HepG2 (cell line): ENCODE results near the gene CIB2. TPM values are rescaled to one million over a fixed set of nuclear protein-coding genes. Genes with fewer than 3 reads are reported as not detected.

Source experiments
- CBX5 ChIP-seq: sonication (generic); formaldehyde crosslinking; IDR thresholded peaks from 2 replicates; pipeline ENCODE4 v1.4.0; 2020; ENCODE audit warnings: missing genetic modification reagents, borderline replicate concordance
- CENPT ChIP-seq: sonication (generic); formaldehyde crosslinking; IDR thresholded peaks from 2 replicates; pipeline ENCODE4 v1.8.0; 2022; ENCODE audit warnings: low read depth, mild to moderate bottlenecking, moderate library complexity, missing genetic modification reagents
- CSRNP2 ChIP-seq: sonication (generic); formaldehyde crosslinking; conservative IDR thresholded peaks from 2 replicates; pipeline ENCODE4 v1.8.0; 2022; ENCODE audit warnings: low read depth, missing genetic modification reagents
- DMAP1 ChIP-seq: IDR thresholded peaks from 2 replicates; pipeline ENCODE4 v1.6.1; 2016
- FOSL2 ChIP-seq: sonication (generic); formaldehyde crosslinking; IDR thresholded peaks from 2 replicates; pipeline ENCODE4 v1.4.0; 2020; ENCODE audit warnings: missing genetic modification reagents
- HNF4G ChIP-seq, 2 experiments: sonication (generic) in 1 of 2; formaldehyde crosslinking in 1 of 2; IDR thresholded peaks; 2 replicates each; pipeline versions ENCODE4 v1.4.0 to v1.6.1; 2011 to 2020; ENCODE audit warnings: borderline replicate concordance in 2 of 2, low read depth in 2 of 2, mild to moderate bottlenecking in 2 of 2, low read length in 1 of 2, missing genetic modification reagents in 1 of 2, moderate library complexity in 1 of 2
- MBD4 ChIP-seq: IDR thresholded peaks from 2 replicates; pipeline ENCODE4 v1.6.1; 2012; ENCODE audit warnings: low read length, inconsistent platforms, borderline replicate concordance
- PAXIP1 ChIP-seq: sonication (generic); formaldehyde crosslinking; conservative IDR thresholded peaks from 2 replicates; pipeline ENCODE4 v1.4.0; 2020; ENCODE audit warnings: mild to moderate bottlenecking, missing genetic modification reagents, moderate library complexity
- PHF5A ChIP-seq: IDR thresholded peaks from one replicate; pipeline ENCODE4 v1.6.1; 2018; ENCODE audit warnings: low read depth, missing genetic modification reagents; ENCODE audit not compliant: unreplicated experiment
- REST ChIP-seq, 2 experiments: IDR thresholded peaks; 2 replicates each; pipeline ENCODE4 v1.6.1; 2011 to 2012; ENCODE audit warnings: low read length in 2 of 2, borderline replicate concordance in 1 of 2, low read depth in 1 of 2, mild to moderate bottlenecking in 1 of 2, moderate library complexity in 1 of 2
- ZNF234 ChIP-seq: sonication (generic); formaldehyde crosslinking; conservative IDR thresholded peaks from 2 replicates; pipeline ENCODE4 v1.5.1; 2020; ENCODE audit warnings: mild to moderate bottlenecking, missing genetic modification reagents
- ZNF432 ChIP-seq: sonication (generic); formaldehyde crosslinking; IDR thresholded peaks from 2 replicates; pipeline ENCODE4 v1.5.0; 2020; ENCODE audit warnings: missing genetic modification reagents, mild to moderate bottlenecking, borderline replicate concordance
- ZNF616 ChIP-seq: sonication (generic); formaldehyde crosslinking; IDR thresholded peaks from 2 replicates; pipeline ENCODE4 v1.5.0; 2020; ENCODE audit warnings: low read depth, mild to moderate bottlenecking, missing genetic modification reagents
- ZNF788 ChIP-seq: sonication (generic); formaldehyde crosslinking; IDR thresholded peaks from 2 replicates; pipeline ENCODE4 v1.5.0; 2020; ENCODE audit warnings: mild to moderate bottlenecking, missing genetic modification reagents, borderline replicate concordance
- polyA plus RNA-seq, 8 experiments: library from polyadenylated mRNA; depleted of rRNA in 3 of 8; stranded (reverse) in 7 of 8; unstranded in 1 of 8; fragments of >200 nt; fragmentation: Illumina TruSeq in 4 of 8; extraction: Trizol in 4 of 8; gene quantifications; 2 replicates each; pipeline versions ENCODE4 v1.2.1 to v1.2.3, GENCODE V29; 2011 to 2016; ENCODE audit warnings: low read depth in 4 of 8, missing spikeins in 1 of 8, mixed read lengths in 1 of 8; ENCODE audit not compliant: insufficient read depth in 1 of 8
- total RNA-seq, 5 experiments: library from RNA; depleted of rRNA; stranded (reverse); fragments of >200 nt; fragmentation: Illumina TruSeq; extraction: Trizol; gene quantifications; 2 replicates each; pipeline ENCODE4 v1.2.3, GENCODE V29; 2016; ENCODE audit warnings: low read depth in 1 of 5
- TF ChIP-seq, protein P1 (sequence below): sonication (generic); formaldehyde crosslinking; IDR thresholded peaks from 2 replicates; pipeline ENCODE4 v1.5.0; 2020; ENCODE audit warnings: mild to moderate bottlenecking, missing genetic modification reagents

CIB2 gene
- total and polyA plus RNA-seq, 2 of the 13 experiments (the other 11 are each of a cell fraction or from before 2014, with no cell fraction given), result 1.4 to 1.5 TPM

DNA sequence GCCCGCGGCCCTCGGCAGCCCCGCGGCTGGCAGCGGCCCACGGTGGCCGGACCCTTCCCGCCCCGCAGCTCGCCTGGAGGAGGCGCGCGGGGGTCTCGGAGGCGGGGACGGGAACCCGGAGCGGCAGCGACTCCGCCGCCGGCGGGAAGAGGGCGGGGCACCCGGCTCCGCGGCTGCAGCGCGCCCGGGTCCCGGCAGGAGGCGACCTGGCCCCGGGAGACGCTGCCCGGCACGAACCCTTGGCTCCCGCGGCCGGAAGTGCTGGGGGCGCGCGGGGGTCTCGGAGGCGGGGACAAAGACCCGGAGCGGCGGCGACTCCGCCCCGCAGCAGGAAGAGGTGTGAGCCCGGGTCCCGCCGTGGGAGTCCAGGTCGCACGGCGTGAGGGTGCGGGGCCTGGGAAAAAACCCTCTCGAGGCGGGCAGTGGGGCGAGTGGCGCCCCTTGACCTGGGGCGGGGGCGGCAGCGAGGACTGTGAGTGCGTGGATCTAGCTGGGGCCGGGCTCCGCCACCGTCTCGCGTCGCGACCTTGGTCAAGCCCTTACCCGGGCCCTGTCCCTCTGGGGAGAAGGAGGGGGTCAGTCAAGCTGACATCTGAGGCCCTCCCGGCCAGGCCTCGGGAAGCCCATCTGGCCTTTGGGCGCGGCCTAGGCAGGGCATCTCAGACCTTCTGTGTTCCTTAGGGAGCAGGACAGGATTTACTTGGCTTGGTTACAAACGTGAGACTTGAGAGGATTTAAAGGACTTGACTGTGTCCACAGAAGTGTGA, at the start of gene CIB2 (continued):
- TF ChIP-seq ZNF788 (CRISPR knock-in tag), result peak; percentile 52; the same call in 1 of the 2 replicates
- TF ChIP-seq MBD4, result no peak
- TF ChIP-seq FOSL2 (CRISPR knock-in tag), result no peak
- no peak for TF ChIP-seq CBX5 (CRISPR knock-in tag)
- TF ChIP-seq HNF4G (IDR thresholded peaks at IDR 0.05; ENCODE audit: borderline replicate concordance, low read depth, low read length), result no peak
- TF ChIP-seq HNF4G (CRISPR knock-in tag; IDR thresholded peaks at IDR 0.05; ENCODE audit: borderline replicate concordance, low read depth), result no peak
- no peak for TF ChIP-seq REST (IDR thresholded peaks at IDR 0.05; ENCODE audit: borderline replicate concordance in 1 of 2, low read depth in 1 of 2, low read length in 2 of 2)
- 0 out of 2 replicates have a peak, but pooled peaks have one; percentile 75 for TF ChIP-seq ZNF616 (CRISPR knock-in tag)
- TF ChIP-seq PHF5A (CRISPR knock-in tag), result no peak
- TF ChIP-seq, protein P1, sequence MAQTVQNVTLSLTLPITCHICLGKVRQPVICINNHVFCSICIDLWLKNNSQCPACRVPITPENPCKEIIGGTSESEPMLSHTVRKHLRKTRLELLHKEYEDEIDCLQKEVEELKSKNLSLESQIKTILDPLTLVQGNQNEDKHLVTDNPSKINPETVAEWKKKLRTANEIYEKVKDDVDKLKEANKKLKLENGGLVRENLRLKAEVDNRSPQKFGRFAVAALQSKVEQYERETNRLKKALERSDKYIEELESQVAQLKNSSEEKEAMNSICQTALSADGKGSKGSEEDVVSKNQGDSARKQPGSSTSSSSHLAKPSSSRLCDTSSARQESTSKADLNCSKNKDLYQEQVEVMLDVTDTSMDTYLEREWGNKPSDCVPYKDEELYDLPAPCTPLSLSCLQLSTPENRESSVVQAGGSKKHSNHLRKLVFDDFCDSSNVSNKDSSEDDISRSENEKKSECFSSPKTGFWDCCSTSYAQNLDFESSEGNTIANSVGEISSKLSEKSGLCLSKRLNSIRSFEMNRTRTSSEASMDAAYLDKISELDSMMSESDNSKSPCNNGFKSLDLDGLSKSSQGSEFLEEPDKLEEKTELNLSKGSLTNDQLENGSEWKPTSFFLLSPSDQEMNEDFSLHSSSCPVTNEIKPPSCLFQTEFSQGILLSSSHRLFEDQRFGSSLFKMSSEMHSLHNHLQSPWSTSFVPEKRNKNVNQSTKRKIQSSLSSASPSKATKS (CRISPR knock-in tag), result no peak
- TF ChIP-seq CSRNP2 (CRISPR knock-in tag), result no peak
- no peak for TF ChIP-seq ZNF432
- TF ChIP-seq CENPT, result no peak
- peak; percentile 61; the same call in 1 of the 2 replicates for TF ChIP-seq DMAP1
- no peak for TF ChIP-seq ZNF234
- TF ChIP-seq PAXIP1 (CRISPR knock-in tag), result peak; percentile 37; the same call in 1 of the 2 replicates
